Retina (tissue), 1 donor: ENCODE measurements around the gene STKLD1.
"Not testable (repeated sequence)": the region's sequence is repeated elsewhere in the genome, so short reads cannot be mapped to it uniquely, and the experiment has no call there.

Experiments used
- DNase-seq: peaks from one replicate; pipeline ENCODE4 v3.0.0-alpha.2; 2016

Gene STKLD1

DNA sequence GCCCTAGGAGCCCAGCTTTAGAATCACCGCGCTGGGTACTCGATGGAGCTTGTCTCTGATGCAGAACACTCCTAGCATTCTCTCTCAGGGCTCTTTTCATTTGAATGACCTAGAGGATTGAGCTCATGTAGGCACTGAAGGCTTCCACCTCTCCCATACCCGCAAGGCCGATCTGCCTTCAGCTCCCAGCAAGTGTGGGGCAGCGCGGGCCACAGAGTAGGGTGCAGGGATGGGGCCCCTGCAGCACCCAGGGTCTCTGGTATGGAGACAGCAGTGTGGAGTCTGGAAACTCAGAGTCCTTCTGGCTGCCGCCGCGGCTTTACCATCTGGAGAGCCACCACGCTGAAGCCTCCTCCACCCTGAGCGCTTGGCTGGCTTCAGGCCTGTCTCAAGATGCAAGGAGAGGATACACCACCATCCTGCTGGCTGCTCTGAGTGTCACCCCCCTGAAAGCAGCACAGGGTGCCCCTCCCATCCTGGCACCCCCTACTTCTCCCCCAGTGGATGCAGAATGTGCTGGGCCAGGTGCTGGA, 12.9 kb downstream of the STKLD1 start:
- no peak for DNase-seq

- DNase-seq, result no peak
These were observed 13.4 kb downstream of the STKLD1 start for GRCh38 chr9:133389562-133389961.

- DNase-seq, result no peak
These were observed 14.5 kb downstream of the STKLD1 start for GRCh38 chr9:133390713-133391112.

- DNase-seq, result not testable (repeated sequence)
These were observed 15.3 kb downstream of the STKLD1 start for GRCh38 chr9:133391449-133391848.

- not testable (repeated sequence) for DNase-seq
These were observed 16.1 kb downstream of the STKLD1 start for GRCh38 chr9:133392308-133392707.

- DNase-seq, result no peak
These were observed 17.2 kb downstream of the STKLD1 start for GRCh38 chr9:133393399-133393798.

- no peak for DNase-seq
These were observed 18.6 kb downstream of the STKLD1 start for GRCh38 chr9:133394687-133395271.

GRCh38 chr9:133396952-133397351, 20.8 kb downstream of the STKLD1 start:
- DNase-seq, result no peak

- no peak for DNase-seq
These were observed 21.2 kb downstream of the STKLD1 start for GRCh38 chr9:133397370-133397769.

DNA sequence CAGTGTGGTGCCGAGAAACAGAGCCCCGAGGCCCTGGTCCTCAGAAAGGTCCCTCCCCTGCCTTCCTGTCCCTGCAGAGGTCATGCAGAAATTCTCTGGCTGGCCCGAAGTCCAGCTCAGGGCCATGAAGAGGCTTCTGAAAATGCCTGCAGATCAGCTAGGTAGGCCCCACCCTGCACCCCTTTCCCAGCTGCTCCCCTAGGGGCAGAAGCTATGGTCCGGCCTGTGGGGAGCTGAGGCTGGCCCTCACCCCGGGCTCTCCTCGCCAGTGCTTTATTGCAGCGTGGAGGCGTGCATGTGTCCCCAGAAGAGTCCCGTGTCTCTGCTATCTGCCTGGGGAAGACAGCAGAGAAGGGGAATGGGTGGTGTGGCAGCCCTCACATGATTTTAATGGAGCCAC, 21.7 kb downstream of the STKLD1 start:
- no peak for DNase-seq

DNA sequence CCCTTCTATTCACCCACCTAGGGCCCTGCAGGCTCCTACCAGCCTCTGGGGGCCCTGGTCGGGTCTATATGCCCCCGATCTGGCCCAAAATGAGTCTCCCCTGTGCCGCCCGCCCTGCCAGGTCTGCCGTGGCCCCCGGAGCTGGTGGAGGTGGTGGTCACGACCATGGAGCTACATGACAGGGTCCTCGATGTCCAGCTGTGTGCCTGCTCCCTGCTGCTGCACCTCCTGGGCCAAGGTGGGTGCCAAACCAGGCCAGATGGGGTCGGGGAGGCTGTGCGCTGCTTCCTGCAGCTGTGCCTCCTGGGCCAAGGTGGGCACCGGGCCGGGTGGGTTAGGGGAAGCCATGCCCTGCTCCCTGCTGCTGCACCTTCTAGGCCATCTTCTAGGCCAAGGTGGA, 24.1 kb downstream of the STKLD1 start:
- DNase-seq, result no peak

DNA sequence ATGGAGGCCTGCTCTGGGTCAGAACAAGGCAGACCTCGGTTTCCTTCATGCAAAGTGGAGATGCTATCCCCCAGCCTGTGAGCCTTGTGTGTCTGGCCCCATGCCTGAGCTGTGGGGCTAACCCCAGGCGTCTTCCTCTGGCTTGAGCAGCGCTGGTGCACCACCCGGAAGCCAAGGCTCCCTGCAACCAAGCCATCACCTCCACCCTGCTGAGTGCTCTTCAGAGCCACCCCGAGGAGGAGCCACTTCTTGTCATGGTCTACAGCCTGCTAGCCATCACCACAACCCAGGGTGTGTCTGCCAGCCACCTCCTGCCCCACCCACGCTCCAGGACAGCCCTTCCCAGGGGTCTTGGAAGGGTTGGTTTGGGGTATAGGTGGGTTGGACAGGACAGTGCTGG, 25.4 kb downstream of the STKLD1 start:
- DNase-seq, result no peak

- DNase-seq, result no peak
These were observed 26.5 kb downstream of the STKLD1 start for GRCh38 chr9:133402689-133403088.

- no peak for DNase-seq
These were observed 27.7 kb downstream of the STKLD1 start for GRCh38 chr9:133403766-133404453.

- no peak for DNase-seq
These were observed 28.4 kb downstream of the STKLD1 start for GRCh38 chr9:133404454-133405002.

DNA sequence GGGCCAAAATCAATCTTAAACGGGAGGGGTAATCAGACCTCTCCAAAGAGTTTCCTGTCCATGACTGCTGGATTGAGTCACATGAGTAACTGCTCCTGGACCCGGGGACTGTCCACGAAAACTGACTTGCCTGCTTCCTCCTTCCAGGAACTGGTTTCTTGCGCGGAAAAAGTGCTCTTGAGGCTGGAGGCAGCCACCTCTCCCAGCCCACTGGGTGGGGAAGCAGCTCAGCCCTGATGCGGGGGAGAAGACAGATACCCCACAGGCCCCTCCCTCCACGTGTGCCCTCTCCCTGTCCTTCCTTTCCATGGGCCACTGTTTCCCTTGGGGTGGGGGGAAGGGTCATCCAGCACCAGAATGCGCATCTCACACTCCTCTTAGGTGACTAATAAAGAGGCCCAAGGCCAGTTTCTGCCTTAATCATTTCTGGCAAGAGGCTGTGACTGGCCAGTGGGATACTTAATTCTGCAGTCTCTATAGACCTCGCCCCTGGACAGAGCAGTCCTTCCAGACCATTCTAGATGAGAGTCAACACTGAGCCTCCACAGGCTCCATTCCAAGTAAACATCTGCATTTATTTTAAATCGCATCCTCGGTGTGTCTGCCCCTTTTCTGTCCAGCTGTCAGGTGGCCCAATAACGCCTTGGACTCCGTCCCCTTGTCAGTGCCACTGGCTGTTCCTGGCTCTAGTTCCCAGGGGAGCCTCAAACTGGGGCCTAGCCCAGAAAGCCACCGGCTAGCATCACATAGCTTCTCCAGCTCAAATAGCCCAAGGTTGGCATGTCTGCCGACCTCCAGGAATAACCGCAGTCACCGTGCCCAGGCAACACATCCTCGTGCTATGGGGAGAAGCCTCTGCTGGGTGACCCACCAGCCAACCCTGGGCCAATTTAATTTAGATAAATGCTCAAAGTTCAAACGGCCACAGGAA, 29.6 kb downstream of the STKLD1 start:
- DNase-seq, result no peak

DNA sequence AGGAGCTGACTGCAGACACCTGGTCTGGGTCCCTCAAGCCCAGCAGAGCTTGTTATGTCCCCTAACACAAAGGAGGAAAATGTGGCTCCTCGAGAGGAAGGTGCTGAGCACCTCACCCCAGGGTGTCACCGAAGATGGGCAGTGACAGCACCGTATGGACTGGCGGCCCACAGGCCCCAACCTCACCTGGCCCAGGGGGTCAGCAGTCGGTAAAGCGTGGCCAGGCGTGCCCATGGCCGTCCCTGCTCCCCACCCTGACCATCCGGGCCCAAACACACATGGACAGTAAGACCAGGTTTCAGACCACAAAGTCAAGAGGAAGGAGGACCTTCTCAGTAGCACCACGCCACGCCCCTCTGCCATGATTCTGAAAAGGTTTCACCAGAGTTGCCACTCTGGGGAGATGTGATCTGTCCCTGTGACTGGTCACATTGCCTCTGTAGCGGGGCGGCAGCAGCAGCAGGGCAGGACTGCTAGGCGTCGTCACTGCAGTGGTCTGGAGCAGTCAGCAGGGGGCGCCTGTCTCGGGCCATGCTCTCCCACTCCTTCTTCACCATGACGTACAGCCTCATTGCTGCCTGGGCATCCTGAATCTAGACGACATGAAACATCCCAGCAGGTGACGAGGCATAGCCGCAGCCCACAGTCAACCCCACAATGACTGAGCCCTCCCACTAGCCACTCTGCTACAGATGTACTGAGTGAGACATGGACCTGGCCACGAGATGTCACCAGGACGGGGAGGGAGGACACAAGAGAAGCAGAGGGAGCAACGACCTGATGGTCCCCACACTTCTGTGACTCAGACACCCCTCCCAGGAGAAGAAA, 30.5 kb downstream of the STKLD1 start:
- DNase-seq, result peak; percentile 79

- no peak for DNase-seq
These were observed 31.9 kb downstream of the STKLD1 start for GRCh38 chr9:133408042-133408441.

- DNase-seq, result no peak
These were observed 39.0 kb downstream of the STKLD1 start for GRCh38 chr9:133415170-133415569.

GRCh38 chr9:133417541-133418461, 41.6 kb downstream of the STKLD1 start, which contains the start of gene REXO4:
REXO4 (minus strand) TSS chr9:133418010; CDS start chr9:133417844, 166 bp downstream.
- DNase-seq, result peak; percentile 96

DNA sequence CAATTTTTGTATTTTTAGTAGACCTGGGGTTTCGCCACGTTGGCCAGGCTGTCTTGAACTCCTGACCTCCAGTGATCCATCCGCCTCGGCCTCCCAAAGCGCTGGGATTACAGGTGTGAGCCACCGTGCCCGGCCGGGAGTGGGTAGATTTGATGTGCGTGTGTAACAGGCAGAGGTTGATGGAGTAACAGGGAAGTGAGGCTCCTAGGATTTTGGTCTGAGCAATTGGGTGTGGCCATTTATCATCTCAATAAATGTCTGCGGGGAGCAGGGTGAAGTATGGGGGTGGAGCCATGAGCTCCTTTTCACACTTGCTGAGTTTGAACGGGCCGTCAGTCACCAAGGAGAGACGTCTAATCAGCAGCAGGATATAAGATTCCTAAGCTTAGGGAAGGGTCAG, 42.8 kb downstream of the STKLD1 start:
- DNase-seq, result no peak
